H1 (cell line): ENCODE data around the gene HEBP1. TPM values are rescaled to one million over a fixed set of nuclear protein-coding genes. Genes with fewer than 3 reads are reported as not detected.

ENCODE experiments used
- CBX8 ChIP-seq: fragments of 300-800, 300-1000 bp; sonication (generic); IDR thresholded peaks from 2 replicates; pipeline ENCODE4 v1.7.1; 2016; ENCODE audit warnings: low read depth, low read length, borderline replicate concordance
- CREB1 ChIP-seq: IDR thresholded peaks from 2 replicates; pipeline ENCODE4 v1.6.1; 2012; ENCODE audit warnings: inconsistent platforms
- GABPA ChIP-seq: IDR thresholded peaks from 2 replicates; pipeline ENCODE4 v1.6.1; 2011; ENCODE audit warnings: mild to moderate bottlenecking, low read length, moderate library complexity, borderline replicate concordance; ENCODE audit not compliant: insufficient read depth
- NANOG ChIP-seq: IDR thresholded peaks from 2 replicates; pipeline ENCODE4 v1.6.1; 2011; ENCODE audit warnings: low read length, low read depth, mild to moderate bottlenecking, inconsistent platforms; ENCODE audit not compliant: insufficient read depth, poor library complexity, severe bottlenecking
- POU5F1 ChIP-seq: IDR thresholded peaks from 2 replicates; pipeline ENCODE4 v1.6.1; 2011; ENCODE audit warnings: low read depth, mild to moderate bottlenecking, low read length, moderate library complexity
- TEAD4 ChIP-seq: IDR thresholded peaks from 2 replicates; pipeline ENCODE4 v1.6.1; 2012; ENCODE audit warnings: low read depth, low read length, inconsistent platforms, mixed read lengths
- polyA plus RNA-seq, 7 experiments: library from polyadenylated mRNA; depleted of rRNA in 3 of 7; stranded (reverse) in 5 of 7; unstranded in 2 of 7; fragments of >200 nt in 5 of 7; fragments of 200-250 nt in 2 of 7; gene quantifications; 1 replicate in 5 of 7; 2 replicates in 1 of 7; 4 replicates in 1 of 7; pipeline versions ENCODE4 v1.2.1 to v1.2.3, GENCODE V29; 2011 to 2013; ENCODE audit warnings: missing spikeins in 2 of 7, mixed read lengths in 2 of 7
- total RNA-seq: library from RNA; stranded (reverse); fragmentation: NEBNext Ultra II Directional; extraction: Animal tissue kit (Norgen Biotek cat#: 25700); gene quantifications from 2 replicates; pipeline ENCODE4 v1.2.1, GENCODE V29; 2021
- TF ChIP-seq, protein P1 (sequence below): fragments of 300-600 bp; sonication (generic); IDR thresholded peaks from 2 replicates; pipeline ENCODE4 v1.7.1; 2012; ENCODE audit warnings: low read length, moderate library complexity, mild to moderate bottlenecking, inconsistent platforms; ENCODE audit not compliant: insufficient replicate concordance

The HEBP1 gene
- total and polyA plus RNA-seq, 2 of the 8 experiments (the other 6 are each of a cell fraction or from before 2014, with no cell fraction given): 30.8 to 56.1 TPM

DNA sequence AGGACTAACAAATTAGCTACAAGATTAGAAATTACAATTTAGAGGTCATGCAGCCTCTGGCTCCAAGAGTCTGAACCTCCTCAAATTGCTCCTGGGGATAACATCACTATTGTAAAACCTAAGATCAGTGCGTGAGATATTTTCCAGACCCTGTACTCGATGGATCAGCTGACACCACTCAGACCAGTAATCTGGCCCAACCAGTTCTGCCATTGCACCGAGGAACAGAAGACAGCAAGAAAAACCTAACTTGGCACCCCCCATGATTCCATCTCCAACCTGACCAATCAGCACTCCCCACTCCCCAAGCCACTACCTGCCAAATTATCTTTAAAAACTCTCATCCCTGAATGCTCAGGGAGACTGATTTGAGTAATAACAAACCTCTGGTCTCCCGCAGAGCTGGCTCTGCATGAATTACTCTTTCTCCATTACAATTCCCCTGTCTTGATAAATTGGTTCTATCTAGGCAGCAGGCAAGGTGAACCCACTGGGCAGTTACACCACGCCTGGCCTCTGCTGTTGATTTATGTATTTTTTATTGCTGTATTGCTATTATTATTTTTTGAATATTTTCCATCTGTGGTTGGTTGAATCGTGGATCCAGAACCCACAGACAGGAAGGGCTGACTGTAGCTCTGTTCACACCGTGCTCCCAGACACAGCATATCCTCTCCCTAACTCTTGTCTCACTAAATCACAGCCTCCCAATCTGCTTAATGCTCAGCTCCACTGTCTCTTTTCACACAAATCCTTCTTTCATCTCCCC, 9.2 kb downstream of the HEBP1 start (continued):
- TF ChIP-seq, protein P1, sequence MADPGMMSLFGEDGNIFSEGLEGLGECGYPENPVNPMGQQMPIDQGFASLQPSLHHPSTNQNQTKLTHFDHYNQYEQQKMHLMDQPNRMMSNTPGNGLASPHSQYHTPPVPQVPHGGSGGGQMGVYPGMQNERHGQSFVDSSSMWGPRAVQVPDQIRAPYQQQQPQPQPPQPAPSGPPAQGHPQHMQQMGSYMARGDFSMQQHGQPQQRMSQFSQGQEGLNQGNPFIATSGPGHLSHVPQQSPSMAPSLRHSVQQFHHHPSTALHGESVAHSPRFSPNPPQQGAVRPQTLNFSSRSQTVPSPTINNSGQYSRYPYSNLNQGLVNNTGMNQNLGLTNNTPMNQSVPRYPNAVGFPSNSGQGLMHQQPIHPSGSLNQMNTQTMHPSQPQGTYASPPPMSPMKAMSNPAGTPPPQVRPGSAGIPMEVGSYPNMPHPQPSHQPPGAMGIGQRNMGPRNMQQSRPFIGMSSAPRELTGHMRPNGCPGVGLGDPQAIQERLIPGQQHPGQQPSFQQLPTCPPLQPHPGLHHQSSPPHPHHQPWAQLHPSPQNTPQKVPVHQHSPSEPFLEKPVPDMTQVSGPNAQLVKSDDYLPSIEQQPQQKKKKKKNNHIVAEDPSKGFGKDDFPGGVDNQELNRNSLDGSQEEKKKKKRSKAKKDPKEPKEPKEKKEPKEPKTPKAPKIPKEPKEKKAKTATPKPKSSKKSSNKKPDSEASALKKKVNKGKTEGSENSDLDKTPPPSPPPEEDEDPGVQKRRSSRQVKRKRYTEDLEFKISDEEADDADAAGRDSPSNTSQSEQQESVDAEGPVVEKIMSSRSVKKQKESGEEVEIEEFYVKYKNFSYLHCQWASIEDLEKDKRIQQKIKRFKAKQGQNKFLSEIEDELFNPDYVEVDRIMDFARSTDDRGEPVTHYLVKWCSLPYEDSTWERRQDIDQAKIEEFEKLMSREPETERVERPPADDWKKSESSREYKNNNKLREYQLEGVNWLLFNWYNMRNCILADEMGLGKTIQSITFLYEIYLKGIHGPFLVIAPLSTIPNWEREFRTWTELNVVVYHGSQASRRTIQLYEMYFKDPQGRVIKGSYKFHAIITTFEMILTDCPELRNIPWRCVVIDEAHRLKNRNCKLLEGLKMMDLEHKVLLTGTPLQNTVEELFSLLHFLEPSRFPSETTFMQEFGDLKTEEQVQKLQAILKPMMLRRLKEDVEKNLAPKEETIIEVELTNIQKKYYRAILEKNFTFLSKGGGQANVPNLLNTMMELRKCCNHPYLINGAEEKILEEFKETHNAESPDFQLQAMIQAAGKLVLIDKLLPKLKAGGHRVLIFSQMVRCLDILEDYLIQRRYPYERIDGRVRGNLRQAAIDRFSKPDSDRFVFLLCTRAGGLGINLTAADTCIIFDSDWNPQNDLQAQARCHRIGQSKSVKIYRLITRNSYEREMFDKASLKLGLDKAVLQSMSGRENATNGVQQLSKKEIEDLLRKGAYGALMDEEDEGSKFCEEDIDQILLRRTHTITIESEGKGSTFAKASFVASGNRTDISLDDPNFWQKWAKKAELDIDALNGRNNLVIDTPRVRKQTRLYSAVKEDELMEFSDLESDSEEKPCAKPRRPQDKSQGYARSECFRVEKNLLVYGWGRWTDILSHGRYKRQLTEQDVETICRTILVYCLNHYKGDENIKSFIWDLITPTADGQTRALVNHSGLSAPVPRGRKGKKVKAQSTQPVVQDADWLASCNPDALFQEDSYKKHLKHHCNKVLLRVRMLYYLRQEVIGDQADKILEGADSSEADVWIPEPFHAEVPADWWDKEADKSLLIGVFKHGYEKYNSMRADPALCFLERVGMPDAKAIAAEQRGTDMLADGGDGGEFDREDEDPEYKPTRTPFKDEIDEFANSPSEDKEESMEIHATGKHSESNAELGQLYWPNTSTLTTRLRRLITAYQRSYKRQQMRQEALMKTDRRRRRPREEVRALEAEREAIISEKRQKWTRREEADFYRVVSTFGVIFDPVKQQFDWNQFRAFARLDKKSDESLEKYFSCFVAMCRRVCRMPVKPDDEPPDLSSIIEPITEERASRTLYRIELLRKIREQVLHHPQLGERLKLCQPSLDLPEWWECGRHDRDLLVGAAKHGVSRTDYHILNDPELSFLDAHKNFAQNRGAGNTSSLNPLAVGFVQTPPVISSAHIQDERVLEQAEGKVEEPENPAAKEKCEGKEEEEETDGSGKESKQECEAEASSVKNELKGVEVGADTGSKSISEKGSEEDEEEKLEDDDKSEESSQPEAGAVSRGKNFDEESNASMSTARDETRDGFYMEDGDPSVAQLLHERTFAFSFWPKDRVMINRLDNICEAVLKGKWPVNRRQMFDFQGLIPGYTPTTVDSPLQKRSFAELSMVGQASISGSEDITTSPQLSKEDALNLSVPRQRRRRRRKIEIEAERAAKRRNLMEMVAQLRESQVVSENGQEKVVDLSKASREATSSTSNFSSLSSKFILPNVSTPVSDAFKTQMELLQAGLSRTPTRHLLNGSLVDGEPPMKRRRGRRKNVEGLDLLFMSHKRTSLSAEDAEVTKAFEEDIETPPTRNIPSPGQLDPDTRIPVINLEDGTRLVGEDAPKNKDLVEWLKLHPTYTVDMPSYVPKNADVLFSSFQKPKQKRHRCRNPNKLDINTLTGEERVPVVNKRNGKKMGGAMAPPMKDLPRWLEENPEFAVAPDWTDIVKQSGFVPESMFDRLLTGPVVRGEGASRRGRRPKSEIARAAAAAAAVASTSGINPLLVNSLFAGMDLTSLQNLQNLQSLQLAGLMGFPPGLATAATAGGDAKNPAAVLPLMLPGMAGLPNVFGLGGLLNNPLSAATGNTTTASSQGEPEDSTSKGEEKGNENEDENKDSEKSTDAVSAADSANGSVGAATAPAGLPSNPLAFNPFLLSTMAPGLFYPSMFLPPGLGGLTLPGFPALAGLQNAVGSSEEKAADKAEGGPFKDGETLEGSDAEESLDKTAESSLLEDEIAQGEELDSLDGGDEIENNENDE: no peak
- TF ChIP-seq GABPA (no peak), CBX8 (no peak), CREB1 (no peak), NANOG (no peak), TEAD4 (no peak), POU5F1 (no peak)
